ENCODE results near the gene CMTM3.
"Not testable (repeated sequence)": the region's sequence is repeated elsewhere in the genome, so short reads cannot be mapped to it uniquely, and the experiment has no call there.

Gene CMTM3

GRCh38 chr16:66604376-66605176, at the start of gene CMTM3:
TSS of gene CMTM3 (plus strand) at chr16:66604704. CDS start at chr16:66604806, 102 bp downstream.
- DNase-seq = peak; percentile 84
- peak; percentile 50 for ATAC-seq

GRCh38 chr16:66560107-66560506, 44.4 kb upstream of the CMTM3 start:
- ATAC-seq (no peak), DNase-seq (no peak)

DNA sequence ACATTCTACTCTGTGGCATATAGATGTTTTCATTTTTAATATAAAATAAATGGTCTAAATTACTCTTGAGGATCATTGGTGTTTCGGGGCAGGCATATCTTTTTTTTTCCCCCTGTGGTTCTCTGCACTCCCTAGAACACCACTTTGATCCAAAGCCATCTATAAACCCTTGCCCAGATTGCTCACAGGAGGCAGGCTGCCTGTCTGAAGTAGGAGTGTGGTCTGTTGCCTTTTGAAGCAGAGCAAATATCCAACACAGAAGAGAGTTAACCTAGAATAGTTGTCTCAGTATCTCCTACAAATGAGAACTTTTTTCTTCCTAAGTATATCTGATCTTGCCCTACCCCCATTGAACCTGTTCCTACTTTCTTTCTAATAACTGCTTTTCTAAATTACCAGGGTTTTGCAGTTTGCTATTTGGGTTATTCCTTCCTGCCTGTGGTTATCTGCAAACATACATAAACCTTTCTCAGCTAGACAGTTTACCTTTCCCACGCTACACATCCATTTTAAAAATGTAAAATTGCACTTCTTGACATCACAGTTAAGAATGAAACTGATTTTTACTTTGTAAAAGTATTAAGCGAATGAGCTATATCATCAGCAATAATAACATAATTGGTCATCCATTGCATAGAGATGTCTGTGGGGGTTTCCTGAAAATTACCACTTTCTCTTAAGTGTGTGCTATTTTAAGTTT, 43.0 kb upstream of the CMTM3 start:
- ATAC-seq = no peak
- no peak for DNase-seq

GRCh38 chr16:66562409-66562808, 42.1 kb upstream of the CMTM3 start:
- DNase-seq = no peak
- ATAC-seq = no peak

DNA sequence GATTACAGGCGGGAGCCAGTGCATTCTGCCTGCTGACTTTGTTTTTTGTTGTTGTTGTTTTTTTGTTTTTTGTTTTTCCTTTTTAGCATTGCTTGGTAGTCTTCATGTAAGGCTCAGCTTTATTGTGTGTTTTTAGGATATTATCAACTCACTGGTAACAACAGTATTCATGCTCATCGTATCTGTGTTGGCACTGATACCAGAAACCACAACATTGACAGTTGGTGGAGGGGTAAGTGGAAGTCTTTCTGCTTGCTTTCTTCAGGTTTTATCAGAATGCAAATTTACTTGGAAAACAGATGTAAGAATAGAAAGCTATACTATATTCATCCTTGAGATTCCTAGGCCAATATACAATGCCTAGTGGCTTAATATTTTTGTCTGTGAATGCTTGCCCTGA, 41.5 kb upstream of the CMTM3 start:
- DNase-seq = no peak
- ATAC-seq = no peak

GRCh38 chr16:66563574-66564334, 40.8 kb upstream of the CMTM3 start:
- ATAC-seq (peak; percentile 78), DNase-seq (no peak)

- DNase-seq = no peak
- no peak for ATAC-seq
Measured at GRCh38 chr16:66566051-66566901, 38.2 kb upstream of the CMTM3 start, which contains the start of gene CMTM1. TSS of gene CMTM1 (plus strand) at chr16:66566439. CDS start at chr16:66566514, 75 bp downstream.

DNA sequence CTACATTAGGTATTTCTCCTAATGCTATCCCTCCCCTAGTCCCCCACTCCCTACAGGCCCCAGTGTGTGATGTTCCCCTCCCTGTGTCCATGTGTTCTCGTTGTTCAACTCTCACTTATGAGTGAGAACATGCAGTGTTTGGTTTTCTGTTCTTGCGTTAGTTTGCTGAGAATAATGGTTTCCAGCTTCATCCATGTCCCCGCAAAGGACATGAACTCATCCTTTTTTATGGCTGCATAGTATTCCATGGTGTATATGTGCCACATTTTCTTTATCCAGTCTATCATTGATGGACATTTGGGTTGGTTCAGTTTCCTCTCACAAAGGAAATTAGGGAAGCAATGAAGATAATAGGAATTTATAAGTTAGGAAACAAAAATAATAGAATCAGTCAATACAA, 37.2 kb upstream of the CMTM3 start:
- not testable (repeated sequence) for ATAC-seq, DNase-seq

- DNase-seq (no peak), ATAC-seq (no peak)
Measured at GRCh38 chr16:66568355-66568754, 36.1 kb upstream of the CMTM3 start.

GRCh38 chr16:66569131-66569530, 35.4 kb upstream of the CMTM3 start:
- ATAC-seq (no peak), DNase-seq (no peak)

- no peak for DNase-seq
Measured at GRCh38 chr16:66569827-66570405, 34.6 kb upstream of the CMTM3 start.

GRCh38 chr16:66572356-66572755, 32.1 kb upstream of the CMTM3 start:
- DNase-seq = no peak
- ATAC-seq = no peak

More at GRCh38 chr16:66569827-66570405, 34.6 kb upstream of the CMTM3 start:
- no peak for ATAC-seq

DNA sequence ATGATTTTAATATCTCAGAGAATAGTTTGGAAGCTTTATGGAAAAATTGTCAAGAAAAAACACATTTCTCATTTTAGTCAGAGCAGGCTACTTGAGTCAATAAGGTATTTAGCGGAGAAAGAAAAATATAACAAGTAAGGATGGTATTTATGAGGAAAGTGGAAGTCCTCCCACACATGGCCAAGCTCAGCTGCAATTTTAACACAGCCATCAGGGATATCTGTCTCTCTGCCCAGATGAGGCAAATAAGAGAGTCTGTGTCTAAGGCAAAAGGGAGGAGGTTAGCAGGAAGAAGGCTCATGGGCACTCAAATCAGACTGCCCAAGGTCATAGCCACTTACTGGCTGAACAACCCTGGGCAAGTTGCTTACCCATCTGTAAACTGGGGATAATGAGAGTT, 30.4 kb upstream of the CMTM3 start:
- DNase-seq (no peak), ATAC-seq (no peak)

GRCh38 chr16:66574531-66574930, 30.0 kb upstream of the CMTM3 start:
- DNase-seq = no peak
- ATAC-seq = no peak

DNA sequence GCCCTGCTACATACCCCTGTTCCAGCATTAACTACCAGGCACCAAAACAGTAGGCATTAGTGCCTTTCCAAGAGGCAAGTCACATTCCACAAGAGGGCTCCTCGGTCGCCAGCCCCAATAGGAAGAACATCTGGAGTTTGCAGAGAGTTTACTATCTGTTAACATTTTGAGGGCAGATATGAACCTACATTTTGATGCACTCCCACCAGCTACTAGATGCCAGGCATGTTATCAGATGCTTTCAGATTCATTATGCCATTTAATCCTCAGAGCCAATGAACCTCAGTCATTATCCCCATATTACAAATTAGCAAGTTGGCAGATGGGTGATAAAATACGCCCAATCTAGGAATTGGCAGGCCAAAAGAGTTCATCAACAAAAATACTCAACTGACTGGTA, 29.4 kb upstream of the CMTM3 start:
- no peak for ATAC-seq
- no peak for DNase-seq

DNA sequence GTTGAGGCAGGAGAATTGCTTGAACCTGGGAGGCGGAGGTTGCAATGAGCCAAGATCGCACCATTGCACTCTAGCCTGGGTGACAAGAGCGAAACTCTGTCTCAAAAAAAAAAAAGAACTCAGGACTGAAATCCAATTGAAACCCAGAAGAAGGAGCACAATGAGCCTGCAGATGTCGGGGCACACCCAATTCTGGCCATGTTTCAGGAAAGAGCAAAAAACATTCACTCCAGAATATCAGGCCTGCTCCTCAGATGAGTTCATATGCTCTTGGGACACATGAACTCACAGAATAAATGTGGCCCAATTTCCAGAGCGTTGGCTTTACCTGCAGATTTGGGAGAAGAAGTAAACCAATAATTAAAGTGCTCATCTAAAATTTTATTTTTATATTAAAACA, 28.2 kb upstream of the CMTM3 start:
- ATAC-seq (no peak), DNase-seq (no peak)

GRCh38 chr16:66578651-66579531, 25.6 kb upstream of the CMTM3 start, which contains the start of gene CMTM2:
TSS of gene CMTM2 (plus strand) at chr16:66579463. CDS start at chr16:66579608, 145 bp downstream.
- DNase-seq (peak; percentile 30), ATAC-seq (peak; percentile 49)

DNA sequence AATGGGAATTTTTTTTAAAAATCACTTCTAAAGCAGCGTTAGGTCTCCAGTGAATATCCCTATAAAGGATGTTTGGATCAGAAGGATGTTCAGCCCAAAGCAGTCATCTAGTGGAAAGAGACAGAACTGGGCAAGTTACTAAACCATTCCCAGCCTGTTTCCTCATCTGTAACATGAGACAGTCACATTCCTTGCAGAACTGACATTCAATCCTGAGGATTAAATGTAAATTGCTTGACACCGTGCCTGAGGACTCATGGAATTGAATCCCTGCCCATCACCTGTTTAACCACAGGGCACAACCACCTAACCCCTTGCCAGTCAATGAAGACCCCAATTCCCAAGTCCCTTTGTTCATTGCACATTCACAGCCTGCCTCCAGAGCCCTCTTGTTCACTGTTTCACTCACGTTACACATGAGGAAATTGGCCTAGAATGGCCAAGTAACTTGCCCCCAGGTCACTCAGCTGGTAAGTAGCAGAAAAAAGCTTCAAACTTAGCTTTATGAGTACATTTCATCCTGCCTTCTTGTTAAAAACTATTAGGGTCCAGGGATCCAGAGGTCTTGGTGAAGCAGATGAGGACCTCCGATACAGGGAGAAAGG, 23.8 kb upstream of the CMTM3 start:
- DNase-seq (no peak), ATAC-seq (no peak)

DNA sequence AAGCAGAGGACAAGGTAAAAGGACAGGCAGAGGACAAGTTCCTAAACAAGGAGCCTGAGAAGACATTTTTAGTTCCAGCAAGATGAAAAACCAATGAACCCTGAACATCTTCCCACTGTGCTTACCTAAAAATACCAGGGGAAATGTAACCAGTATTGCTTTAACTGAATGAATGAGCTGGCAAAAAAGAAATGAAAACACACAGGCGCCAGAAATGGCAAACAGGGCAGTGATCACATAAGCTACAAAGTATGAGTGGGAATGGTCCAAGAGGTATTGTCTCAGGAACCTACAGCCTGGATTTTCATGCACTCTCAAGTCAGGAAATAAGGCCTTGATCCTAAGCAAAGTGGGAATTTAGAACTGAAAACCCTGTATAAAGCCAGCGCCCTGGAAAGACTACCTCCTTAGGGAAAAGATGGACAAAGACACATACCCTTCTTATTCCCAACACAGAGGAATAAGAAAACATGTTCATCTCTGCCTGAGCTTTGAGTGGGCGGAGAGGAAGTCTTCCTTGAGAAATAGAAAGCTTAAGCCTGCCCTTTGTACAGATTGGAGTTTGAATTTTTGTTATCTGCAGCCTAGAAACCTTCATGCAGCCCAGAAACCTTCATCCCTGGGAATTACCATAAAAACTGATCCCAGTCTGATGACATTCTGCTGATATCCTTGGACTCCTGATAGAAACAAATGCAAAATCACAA, 23.1 kb upstream of the CMTM3 start:
- DNase-seq = no peak
- no peak for ATAC-seq

All from stimulated activated naive CD8-positive, alpha-beta T cell treated with anti-CD3 and anti-CD28 coated beads, Interleukin-15, Interleukin-2, amounts not matched to agents 100 U/mL and 50 U/mL, for 24 hours (primary cell).